Mucosa of stomach (tissue), 1 donor: ENCODE data around the gene PTPN5.

Experiments
- H3K27me3 ChIP-seq: one replicate; pipeline ENCODE4 v1.7.0; 2013; ENCODE audit warnings: mild to moderate bottlenecking, low read length; ENCODE audit not compliant: control insufficient read depth, insufficient read depth
- H3K36me3 ChIP-seq: one replicate; pipeline ENCODE4 v1.7.0; 2013; ENCODE audit warnings: low read length; ENCODE audit not compliant: control insufficient read depth, insufficient read depth
- H3K4me1 ChIP-seq: one replicate; pipeline ENCODE4 v1.7.0; 2013; ENCODE audit warnings: mild to moderate bottlenecking, low read length; ENCODE audit not compliant: control insufficient read depth, insufficient read depth
- H3K4me3 ChIP-seq: one replicate; pipeline ENCODE4 v1.7.0; 2013; ENCODE audit warnings: low read length
- H3K9ac ChIP-seq: one replicate; pipeline ENCODE4 v1.7.0; 2013; ENCODE audit warnings: mild to moderate bottlenecking, low read length, moderate library complexity
- H3K9me3 ChIP-seq: one replicate; pipeline ENCODE4 v1.7.0; 2013; ENCODE audit warnings: mild to moderate bottlenecking, low read length, moderate library complexity; ENCODE audit not compliant: control insufficient read depth
- donor health status: Pancreatic carcinoma.

The PTPN5 gene

DNA sequence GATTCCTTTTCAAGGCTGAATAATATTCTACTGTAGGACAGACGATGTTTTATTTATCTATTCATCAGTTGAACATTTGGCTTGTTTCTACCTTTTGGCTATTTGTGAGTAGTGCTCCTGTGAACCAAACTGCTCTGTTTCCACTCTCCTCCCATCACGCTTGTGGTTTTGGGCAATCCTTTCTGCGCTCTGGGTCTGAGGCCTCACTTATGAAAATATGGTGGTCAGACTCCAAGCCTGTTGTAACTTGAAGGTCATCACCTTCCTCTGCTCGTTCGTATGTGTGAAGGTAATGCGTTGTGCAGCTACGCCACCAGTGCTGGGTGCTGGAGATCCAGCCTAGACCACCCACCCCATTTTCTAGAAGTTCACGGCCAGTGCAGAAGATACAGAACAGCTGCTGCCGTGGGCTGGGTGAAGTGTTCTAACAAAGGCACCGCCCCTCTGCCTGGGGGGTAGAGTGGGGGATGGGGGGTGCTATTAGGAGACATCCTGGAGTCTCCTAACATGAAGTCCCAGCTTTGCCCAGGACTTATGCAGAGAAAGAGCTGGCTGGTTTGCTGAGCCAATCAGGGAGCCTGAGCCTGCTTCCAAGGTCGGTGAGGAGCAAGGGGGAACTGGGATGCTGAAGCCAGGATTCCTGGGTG lies 21.0 kb downstream of the PTPN5 start:
- Histone ChIP-seq H3K9ac (no peak overlapping the region), H3K36me3 (no peaks in the 10 kb centered on the region), H3K4me1 (no peaks in the 10 kb centered on the region), H3K27me3 (no peaks in the 10 kb centered on the region), H3K4me3 (no peak overlapping the region), H3K9me3 (no peaks in the 10 kb centered on the region)

DNA sequence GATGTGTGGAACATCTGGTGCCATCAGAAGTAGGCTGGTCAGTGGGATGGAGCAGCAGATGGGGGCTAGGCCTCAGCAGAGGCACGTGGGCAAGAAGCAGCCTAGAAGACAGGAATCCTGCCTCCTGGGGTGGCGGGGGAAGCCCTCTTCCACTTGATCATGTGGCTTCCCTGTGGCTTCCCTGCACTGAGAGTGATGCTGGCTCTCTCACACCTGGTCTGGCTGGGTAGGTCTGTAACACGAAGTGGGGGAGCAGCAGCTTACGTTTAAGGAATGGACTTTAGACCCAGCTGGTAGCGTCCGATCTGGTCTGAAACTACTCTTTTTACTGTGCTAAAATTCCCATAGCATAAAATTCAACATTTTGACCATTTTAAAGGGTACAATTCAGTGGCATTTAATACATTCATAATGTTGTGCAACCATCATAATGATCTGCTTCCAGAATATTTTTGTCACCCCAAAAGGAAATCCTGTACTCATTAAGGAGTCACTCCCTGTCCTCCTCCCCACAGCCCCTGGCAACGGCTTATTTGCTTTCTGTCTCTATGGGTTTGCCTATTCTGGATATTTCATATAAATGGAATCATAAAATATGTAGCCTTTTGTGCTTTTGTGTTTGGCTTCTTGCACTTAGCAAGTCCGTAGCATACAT lies 21.7 kb downstream of the PTPN5 start:
- Histone ChIP-seq H3K36me3 (no peaks in the 10 kb centered on the region), H3K9me3 (no peaks in the 10 kb centered on the region), H3K27me3 (no peaks in the 10 kb centered on the region), H3K4me3 (no peak overlapping the region), H3K9ac (no peak overlapping the region), H3K4me1 (no peaks in the 10 kb centered on the region)

DNA sequence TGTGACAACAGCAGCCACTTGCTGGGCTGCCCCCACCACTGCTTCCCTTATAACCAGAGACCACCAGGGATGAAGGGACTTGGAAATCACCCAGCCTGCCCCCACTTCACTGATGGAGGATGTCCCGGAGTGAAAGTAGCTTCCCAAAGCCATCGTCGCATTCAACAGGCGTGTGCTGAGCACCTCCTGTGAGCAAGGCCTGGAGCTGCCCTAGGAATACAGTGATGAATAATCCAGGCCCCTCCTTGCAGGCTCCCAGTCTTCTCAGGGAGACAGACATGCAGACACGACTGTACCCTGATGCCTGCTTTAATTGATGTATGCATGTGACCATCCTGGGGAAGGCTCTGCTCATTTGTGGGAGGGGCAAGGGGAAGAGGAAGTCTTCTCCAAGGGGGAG lies 22.6 kb downstream of the PTPN5 start:
- Histone ChIP-seq H3K9ac (no peak overlapping the region), H3K9me3 (no peaks in the 10 kb centered on the region), H3K36me3 (no peaks in the 10 kb centered on the region), H3K4me1 (no peaks in the 10 kb centered on the region), H3K4me3 (no peak overlapping the region), H3K27me3 (no peaks in the 10 kb centered on the region)

DNA sequence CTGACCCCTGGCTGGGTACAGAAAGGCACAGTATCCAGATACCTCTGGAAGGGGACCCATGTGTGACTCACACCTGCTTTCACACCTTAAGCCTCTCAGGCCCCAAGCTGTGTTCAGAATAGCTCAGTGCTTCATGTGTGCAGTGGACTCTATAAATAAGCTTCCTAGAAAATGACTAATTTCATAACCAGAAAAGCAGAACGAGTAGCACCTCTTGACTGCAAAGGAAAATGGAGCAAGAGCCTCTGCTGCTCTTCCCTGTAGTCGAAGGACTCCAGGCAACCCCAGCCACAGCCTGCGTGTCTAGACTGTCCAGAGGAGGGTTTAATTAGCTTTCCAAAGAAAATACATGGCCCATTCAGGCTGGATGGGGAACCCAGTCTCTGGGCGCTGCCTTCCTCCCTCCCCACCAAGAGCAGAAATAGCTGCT lies 23.1 kb downstream of the PTPN5 start:
- H3K27me3 ChIP-seq: no peaks in the 10 kb centered on the region
- no peak overlapping the region for H3K4me3 ChIP-seq
- H3K4me1 ChIP-seq: no peaks in the 10 kb centered on the region
- no peaks in the 10 kb centered on the region for H3K36me3 ChIP-seq
- no peak overlapping the region for H3K9ac ChIP-seq
- no peaks in the 10 kb centered on the region for H3K9me3 ChIP-seq

DNA sequence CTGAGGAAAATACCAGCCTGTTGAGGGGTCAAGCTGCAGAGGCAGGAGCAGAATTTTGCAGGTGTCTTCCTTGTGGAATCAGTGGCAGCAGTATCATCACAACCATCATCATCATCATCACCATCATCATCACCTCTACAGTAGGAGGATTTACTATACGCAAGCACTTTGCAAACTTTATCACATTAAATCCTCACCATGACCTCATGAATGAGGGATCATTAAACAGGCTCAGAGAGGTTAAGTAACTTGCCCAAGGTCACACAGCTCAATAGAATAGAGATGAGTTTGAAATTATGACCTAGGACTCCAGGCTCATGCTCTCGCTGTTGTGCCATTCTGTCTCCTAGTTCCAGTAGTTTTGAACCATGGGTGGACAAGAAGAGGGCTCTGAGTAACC lies 25.6 kb downstream of the PTPN5 start:
- H3K9me3 ChIP-seq: no peaks in the 10 kb centered on the region
- no peak overlapping the region for H3K9ac ChIP-seq
- no peaks in the 10 kb centered on the region for H3K36me3 ChIP-seq
- H3K4me1 ChIP-seq: no peaks in the 10 kb centered on the region
- H3K27me3 ChIP-seq: no peaks in the 10 kb centered on the region
- no peak overlapping the region for H3K4me3 ChIP-seq

DNA sequence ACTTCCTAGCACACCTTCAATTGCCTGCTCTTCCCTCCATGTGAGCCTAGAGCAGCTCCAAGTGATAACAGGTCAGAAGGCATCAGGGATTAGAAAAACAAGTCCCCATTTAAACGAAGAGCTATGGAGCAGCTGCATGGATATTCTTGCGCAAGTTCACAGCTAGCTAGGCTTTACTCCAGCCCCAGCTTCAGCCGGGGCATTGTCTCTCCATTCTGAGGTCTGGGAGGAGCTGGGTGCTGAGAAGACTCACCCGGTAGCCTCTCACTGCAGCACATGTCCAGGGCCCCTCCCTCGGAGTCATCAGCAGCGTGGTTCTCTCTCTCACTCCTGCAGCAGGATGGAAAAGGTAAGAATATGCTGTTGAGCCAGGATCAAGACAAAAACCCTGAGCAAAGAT lies 26.0 kb downstream of the PTPN5 start:
- no peaks in the 10 kb centered on the region for H3K36me3 ChIP-seq
- no peak overlapping the region for H3K9ac ChIP-seq
- H3K4me1 ChIP-seq: no peaks in the 10 kb centered on the region
- no peaks in the 10 kb centered on the region for H3K9me3 ChIP-seq
- H3K27me3 ChIP-seq: no peaks in the 10 kb centered on the region
- no peak overlapping the region for H3K4me3 ChIP-seq

DNA sequence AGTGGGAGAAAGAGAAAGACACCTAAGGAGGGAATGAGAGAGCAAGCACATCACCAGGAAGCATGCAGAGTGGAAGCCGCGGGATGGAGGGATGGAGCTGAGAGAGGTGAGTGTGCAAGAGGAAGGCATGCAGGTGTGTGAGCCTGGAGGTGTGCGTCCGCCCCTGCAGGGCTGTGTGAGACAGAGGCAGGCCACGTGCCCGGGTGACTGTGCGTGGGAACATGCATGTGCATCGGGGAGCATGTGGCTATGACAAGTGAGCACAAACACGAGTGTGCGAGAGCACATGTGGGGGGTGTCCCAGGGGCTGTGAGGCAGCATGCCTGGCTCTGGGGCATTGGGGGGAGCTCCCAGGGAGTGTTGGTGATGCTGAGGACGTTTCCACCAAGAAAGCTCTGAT lies 29.9 kb downstream of the PTPN5 start:
- Histone ChIP-seq H3K4me3 (no peak overlapping the region), H3K4me1 (no peaks in the 10 kb centered on the region), H3K9ac (no peak overlapping the region)

DNA sequence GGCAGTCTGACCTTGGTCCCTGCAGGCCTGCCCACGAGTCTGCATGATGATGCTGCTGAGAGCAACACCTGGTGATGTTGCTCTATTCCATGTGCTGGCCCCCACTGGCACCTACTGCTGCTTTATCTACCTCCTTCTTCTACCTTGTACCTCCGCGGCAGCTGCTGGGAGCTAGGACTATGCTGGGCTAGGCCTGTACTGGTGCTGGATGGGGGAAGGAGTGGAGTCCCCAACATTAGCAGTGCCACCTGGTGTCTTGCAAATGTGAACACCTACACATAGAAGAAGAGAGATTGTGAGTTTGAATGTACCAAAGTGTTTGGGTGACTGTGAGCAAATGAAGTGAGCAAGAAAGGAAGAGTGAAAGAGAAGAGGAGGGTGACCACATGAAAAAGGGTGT lies 30.5 kb downstream of the PTPN5 start:
- H3K27me3 ChIP-seq: no peaks in the 10 kb centered on the region
- no peak overlapping the region for H3K4me3 ChIP-seq
- no peak overlapping the region for H3K9ac ChIP-seq
- no peaks in the 10 kb centered on the region for H3K9me3 ChIP-seq
- H3K4me1 ChIP-seq: no peaks in the 10 kb centered on the region
- no peaks in the 10 kb centered on the region for H3K36me3 ChIP-seq

More for the DNA sequence above, 29.9 kb downstream of the PTPN5 start:
- H3K36me3 ChIP-seq: no peaks in the 10 kb centered on the region
- H3K9me3 ChIP-seq: no peaks in the 10 kb centered on the region
- no peaks in the 10 kb centered on the region for H3K27me3 ChIP-seq

DNA sequence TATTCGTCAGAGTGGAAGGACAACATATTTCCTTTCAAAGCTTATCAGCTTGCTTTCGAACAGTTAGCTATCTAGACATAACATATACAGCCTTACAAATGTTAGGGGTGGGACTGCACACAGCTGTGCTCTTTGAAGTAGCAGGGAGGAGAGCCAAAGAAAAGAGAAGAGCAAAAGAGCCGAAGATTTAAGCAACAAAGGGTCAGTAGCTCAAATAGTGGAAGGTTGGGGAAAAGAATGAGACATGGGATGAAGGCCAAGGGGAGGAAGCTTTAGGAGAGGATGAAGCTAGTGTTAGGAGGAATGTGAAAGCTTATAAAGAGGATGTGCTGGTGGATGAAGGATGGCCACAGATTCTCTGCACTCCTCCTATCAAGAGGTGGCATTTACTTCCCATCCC lies 33.8 kb downstream of the PTPN5 start:
- no peaks in the 10 kb centered on the region for H3K27me3 ChIP-seq
- no peaks in the 10 kb centered on the region for H3K9me3 ChIP-seq
- no peaks in the 10 kb centered on the region for H3K4me1 ChIP-seq
- no peaks in the 10 kb centered on the region for H3K36me3 ChIP-seq
- H3K9ac ChIP-seq: no peak overlapping the region
- no peak overlapping the region for H3K4me3 ChIP-seq

DNA sequence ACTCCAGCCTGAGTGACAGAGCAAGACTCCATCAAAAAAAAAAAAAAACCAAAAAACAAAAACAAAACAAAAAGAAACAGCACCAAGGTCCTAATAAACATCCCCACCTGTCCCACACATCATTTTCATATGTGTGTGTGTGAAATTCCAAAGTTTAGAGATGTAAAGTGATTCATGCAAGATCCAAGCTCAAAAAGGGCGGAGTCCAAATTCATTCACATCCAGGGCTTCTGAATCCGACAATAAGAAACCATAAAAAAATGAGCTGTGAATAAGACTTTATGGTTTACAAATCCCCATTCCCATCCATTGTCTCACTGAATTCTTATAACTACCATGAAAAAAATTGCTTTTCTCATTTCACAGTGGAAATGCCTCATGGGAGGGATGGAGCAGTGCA lies 34.7 kb downstream of the PTPN5 start:
- no peaks in the 10 kb centered on the region for H3K9me3 ChIP-seq
- H3K4me1 ChIP-seq: no peaks in the 10 kb centered on the region
- H3K4me3 ChIP-seq: no peak overlapping the region
- H3K27me3 ChIP-seq: peaks cover 3% of the 10 kb centered on the region
- H3K36me3 ChIP-seq: no peaks in the 10 kb centered on the region
- no peak overlapping the region for H3K9ac ChIP-seq

DNA sequence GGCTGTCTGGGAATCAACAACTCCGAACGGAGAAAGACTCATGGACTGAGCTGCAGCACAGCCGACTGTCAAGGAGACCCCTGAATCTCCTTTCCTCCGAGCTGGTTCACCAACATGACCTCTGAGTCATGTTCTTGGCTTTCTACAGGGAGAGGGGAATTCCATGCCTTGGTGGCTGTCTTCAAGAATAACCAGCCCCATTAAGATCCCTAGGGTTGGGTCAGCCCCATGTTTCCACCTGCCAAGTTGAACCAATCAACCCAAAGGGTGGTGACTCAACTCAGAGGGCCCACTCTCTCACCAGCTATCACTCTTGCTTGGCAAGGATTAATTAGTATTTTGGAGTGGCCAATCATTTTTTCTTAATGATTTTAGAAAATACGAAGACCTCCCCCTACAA lies 37.3 kb downstream of the PTPN5 start:
- Histone ChIP-seq H3K36me3 (no peaks in the 10 kb centered on the region), H3K4me3 (no peak overlapping the region), H3K9ac (no peak overlapping the region)

DNA sequence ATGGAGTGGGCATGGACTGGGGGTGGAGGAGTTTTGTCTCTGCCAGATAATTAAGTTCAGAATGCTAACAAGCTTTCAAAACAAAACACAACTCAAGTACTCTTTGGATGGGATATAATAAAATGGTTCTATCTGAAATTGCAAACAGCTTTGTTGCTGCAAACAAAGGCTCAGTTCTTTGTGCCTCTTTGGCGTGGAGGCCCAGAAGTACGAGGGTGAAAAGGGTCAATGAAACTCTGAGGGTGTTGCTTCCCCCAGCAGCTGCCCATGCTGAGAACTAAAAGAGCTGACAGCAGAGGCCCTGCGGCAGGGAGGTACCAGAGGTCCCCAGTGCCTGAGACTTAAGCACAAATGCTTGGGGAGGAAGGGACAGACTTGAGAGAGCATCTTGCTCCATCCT lies 39.1 kb downstream of the PTPN5 start:
- H3K9me3 ChIP-seq: no peaks in the 10 kb centered on the region
- H3K9ac ChIP-seq: no peak overlapping the region
- no peak overlapping the region for H3K4me3 ChIP-seq
- H3K27me3 ChIP-seq: peaks cover 3% of the 10 kb centered on the region
- H3K36me3 ChIP-seq: no peaks in the 10 kb centered on the region
- no peaks in the 10 kb centered on the region for H3K4me1 ChIP-seq

More for the DNA sequence above, 37.3 kb downstream of the PTPN5 start:
- Histone ChIP-seq H3K9me3 (no peaks in the 10 kb centered on the region), H3K4me1 (no peaks in the 10 kb centered on the region), H3K27me3 (peaks cover 3% of the 10 kb centered on the region)
